HepG2 (cell line): ENCODE data around the gene MYO10. TPM values are rescaled to one million over a fixed set of nuclear protein-coding genes. Genes with fewer than 3 reads are reported as not detected.
A peak's percentile ranks its signal among the peaks of the same experiment; 100 is the strongest.

ENCODE experiments used
- EP300 ChIP-seq, 3 experiments: sonication (generic) in 1 of 3; formaldehyde crosslinking in 1 of 3; IDR thresholded peaks; 2 replicates each; pipeline versions ENCODE4 v1.5.1 to v1.6.1; 2011 to 2020; ENCODE audit warnings: low read depth in 2 of 3, low read length in 2 of 3, borderline replicate concordance in 1 of 3, improper control_type of control experiment in 1 of 3, mild to moderate bottlenecking in 1 of 3, missing genetic modification reagents in 1 of 3, moderate library complexity in 1 of 3
- HES4 ChIP-seq: sonication (generic); formaldehyde crosslinking; IDR thresholded peaks from 2 replicates; pipeline ENCODE4 v1.9.0; 2021; ENCODE audit warnings: mild to moderate bottlenecking, missing genetic modification reagents, borderline replicate concordance
- KDM3A ChIP-seq: IDR thresholded peaks from 2 replicates; pipeline ENCODE4 v1.6.1; 2018; ENCODE audit warnings: low read depth, missing compliant biosample characterization
- KMT2A ChIP-seq: sonication (generic); formaldehyde crosslinking; IDR thresholded peaks from 2 replicates; pipeline ENCODE4 v1.4.0; 2020; ENCODE audit warnings: missing genetic modification reagents
- NFIC ChIP-seq: IDR thresholded peaks from 2 replicates; pipeline ENCODE4 v1.6.1; 2012; ENCODE audit warnings: mild to moderate bottlenecking, low read length, inconsistent platforms
- POGZ ChIP-seq: sonication (generic); formaldehyde crosslinking; IDR thresholded peaks from 2 replicates; pipeline ENCODE4 v1.4.0; 2020; ENCODE audit warnings: mild to moderate bottlenecking, missing genetic modification reagents
- TBX3 ChIP-seq: fragments of 450-650 bp; IDR thresholded peaks from 2 replicates; pipeline ENCODE4 v1.6.1; 2017; ENCODE audit warnings: antibody characterized with exemption, mild to moderate bottlenecking, inconsistent platforms, borderline replicate concordance
- ZNF232 ChIP-seq: sonication (generic); formaldehyde crosslinking; IDR thresholded peaks from 2 replicates; pipeline ENCODE4 v1.4.0; 2020; ENCODE audit warnings: missing genetic modification reagents, borderline replicate concordance
- ZNF383 ChIP-seq: sonication (generic); formaldehyde crosslinking; IDR thresholded peaks from 2 replicates; pipeline ENCODE4 v1.4.0; 2020; ENCODE audit warnings: missing genetic modification reagents, mild to moderate bottlenecking, borderline replicate concordance
- ZNF678 ChIP-seq: sonication (generic); formaldehyde crosslinking; IDR thresholded peaks from 2 replicates; pipeline ENCODE4 v1.4.0; 2020; ENCODE audit warnings: mild to moderate bottlenecking, missing genetic modification reagents
- polyA plus RNA-seq, 8 experiments: library from polyadenylated mRNA; depleted of rRNA in 3 of 8; stranded (reverse) in 7 of 8; unstranded in 1 of 8; fragments of >200 nt; fragmentation: Illumina TruSeq in 4 of 8; extraction: Trizol in 4 of 8; gene quantifications; 2 replicates each; pipeline versions ENCODE4 v1.2.1 to v1.2.3, GENCODE V29; 2011 to 2016; ENCODE audit warnings: low read depth in 4 of 8, missing spikeins in 1 of 8, mixed read lengths in 1 of 8; ENCODE audit not compliant: insufficient read depth in 1 of 8
- total RNA-seq, 5 experiments: library from RNA; depleted of rRNA; stranded (reverse); fragments of >200 nt; fragmentation: Illumina TruSeq; extraction: Trizol; gene quantifications; 2 replicates each; pipeline ENCODE4 v1.2.3, GENCODE V29; 2016; ENCODE audit warnings: low read depth in 1 of 5
- TF ChIP-seq, protein P1 (sequence below): sonication (generic); formaldehyde crosslinking; IDR thresholded peaks from 2 replicates; pipeline ENCODE4 v1.8.0; 2022; ENCODE audit warnings: mild to moderate bottlenecking, missing genetic modification reagents
- TF ChIP-seq, protein P2 (sequence below): conservative IDR thresholded peaks from 2 replicates; pipeline ENCODE4 v1.6.1; 2018; ENCODE audit warnings: missing genetic modification reagents
- TF ChIP-seq, protein P3 (sequence below), 2 experiments: sonication (generic) in 1 of 2; formaldehyde crosslinking in 1 of 2; IDR thresholded peaks; 2 replicates each; pipeline versions ENCODE4 v1.4.0 to v1.6.1; 2016 to 2020; ENCODE audit warnings: borderline replicate concordance in 1 of 2, low read depth in 1 of 2, mild to moderate bottlenecking in 1 of 2, missing genetic modification reagents in 1 of 2
- TF ChIP-seq, protein P4 (sequence below): sonication (generic); formaldehyde crosslinking; IDR thresholded peaks from 2 replicates; pipeline ENCODE4 v1.5.0; 2020; ENCODE audit warnings: missing genetic modification reagents

MYO10 gene
- total and polyA plus RNA-seq, 2 of the 13 experiments (the other 11 are each of a cell fraction or from before 2014, with no cell fraction given), result 4.5 to 14.0 TPM

- TF ChIP-seq, protein P1, sequence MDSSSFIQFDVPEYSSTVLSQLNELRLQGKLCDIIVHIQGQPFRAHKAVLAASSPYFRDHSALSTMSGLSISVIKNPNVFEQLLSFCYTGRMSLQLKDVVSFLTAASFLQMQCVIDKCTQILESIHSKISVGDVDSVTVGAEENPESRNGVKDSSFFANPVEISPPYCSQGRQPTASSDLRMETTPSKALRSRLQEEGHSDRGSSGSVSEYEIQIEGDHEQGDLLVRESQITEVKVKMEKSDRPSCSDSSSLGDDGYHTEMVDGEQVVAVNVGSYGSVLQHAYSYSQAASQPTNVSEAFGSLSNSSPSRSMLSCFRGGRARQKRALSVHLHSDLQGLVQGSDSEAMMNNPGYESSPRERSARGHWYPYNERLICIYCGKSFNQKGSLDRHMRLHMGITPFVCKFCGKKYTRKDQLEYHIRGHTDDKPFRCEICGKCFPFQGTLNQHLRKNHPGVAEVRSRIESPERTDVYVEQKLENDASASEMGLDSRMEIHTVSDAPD, result no peak
- TF ChIP-seq, protein P2, sequence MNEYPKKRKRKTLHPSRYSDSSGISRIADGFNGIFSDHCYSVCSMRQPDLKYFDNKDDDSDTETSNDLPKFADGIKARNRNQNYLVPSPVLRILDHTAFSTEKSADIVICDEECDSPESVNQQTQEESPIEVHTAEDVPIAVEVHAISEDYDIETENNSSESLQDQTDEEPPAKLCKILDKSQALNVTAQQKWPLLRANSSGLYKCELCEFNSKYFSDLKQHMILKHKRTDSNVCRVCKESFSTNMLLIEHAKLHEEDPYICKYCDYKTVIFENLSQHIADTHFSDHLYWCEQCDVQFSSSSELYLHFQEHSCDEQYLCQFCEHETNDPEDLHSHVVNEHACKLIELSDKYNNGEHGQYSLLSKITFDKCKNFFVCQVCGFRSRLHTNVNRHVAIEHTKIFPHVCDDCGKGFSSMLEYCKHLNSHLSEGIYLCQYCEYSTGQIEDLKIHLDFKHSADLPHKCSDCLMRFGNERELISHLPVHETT, result no peak
- TF ChIP-seq KMT2A (CRISPR knock-in tag) (no peak), KDM3A (CRISPR knock-in tag) (no peak), EP300 (IDR thresholded peaks at IDR 0.05; ENCODE audit: low read depth in 2 of 2, low read length in 2 of 2) (peak in 1 of 2 experiments; percentile 92; a peak in 2 of 4 replicates), EP300 (CRISPR knock-in tag; IDR thresholded peaks at IDR 0.05; ENCODE audit: borderline replicate concordance) (peak; percentile 75; the same call in 1 of the 2 replicates), ZNF678 (CRISPR knock-in tag) (no peak), TBX3 (peak; percentile 83; the same call in 1 of the 2 replicates), ZNF383 (no peak), HES4 (CRISPR knock-in tag) (no peak), NFIC (peak; percentile 80; the same call in 1 of the 2 replicates), ZNF232 (CRISPR knock-in tag) (no peak), POGZ (CRISPR knock-in tag) (no peak)
- TF ChIP-seq, protein P3, sequence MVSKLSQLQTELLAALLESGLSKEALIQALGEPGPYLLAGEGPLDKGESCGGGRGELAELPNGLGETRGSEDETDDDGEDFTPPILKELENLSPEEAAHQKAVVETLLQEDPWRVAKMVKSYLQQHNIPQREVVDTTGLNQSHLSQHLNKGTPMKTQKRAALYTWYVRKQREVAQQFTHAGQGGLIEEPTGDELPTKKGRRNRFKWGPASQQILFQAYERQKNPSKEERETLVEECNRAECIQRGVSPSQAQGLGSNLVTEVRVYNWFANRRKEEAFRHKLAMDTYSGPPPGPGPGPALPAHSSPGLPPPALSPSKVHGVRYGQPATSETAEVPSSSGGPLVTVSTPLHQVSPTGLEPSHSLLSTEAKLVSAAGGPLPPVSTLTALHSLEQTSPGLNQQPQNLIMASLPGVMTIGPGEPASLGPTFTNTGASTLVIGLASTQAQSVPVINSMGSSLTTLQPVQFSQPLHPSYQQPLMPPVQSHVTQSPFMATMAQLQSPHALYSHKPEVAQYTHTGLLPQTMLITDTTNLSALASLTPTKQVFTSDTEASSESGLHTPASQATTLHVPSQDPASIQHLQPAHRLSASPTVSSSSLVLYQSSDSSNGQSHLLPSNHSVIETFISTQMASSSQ (IDR thresholded peaks at IDR 0.05; ENCODE audit: low read depth), result peak; percentile 43
- TF ChIP-seq, protein P3 (CRISPR knock-in tag; IDR thresholded peaks at IDR 0.05; ENCODE audit: borderline replicate concordance), result no peak
- TF ChIP-seq, protein P4, sequence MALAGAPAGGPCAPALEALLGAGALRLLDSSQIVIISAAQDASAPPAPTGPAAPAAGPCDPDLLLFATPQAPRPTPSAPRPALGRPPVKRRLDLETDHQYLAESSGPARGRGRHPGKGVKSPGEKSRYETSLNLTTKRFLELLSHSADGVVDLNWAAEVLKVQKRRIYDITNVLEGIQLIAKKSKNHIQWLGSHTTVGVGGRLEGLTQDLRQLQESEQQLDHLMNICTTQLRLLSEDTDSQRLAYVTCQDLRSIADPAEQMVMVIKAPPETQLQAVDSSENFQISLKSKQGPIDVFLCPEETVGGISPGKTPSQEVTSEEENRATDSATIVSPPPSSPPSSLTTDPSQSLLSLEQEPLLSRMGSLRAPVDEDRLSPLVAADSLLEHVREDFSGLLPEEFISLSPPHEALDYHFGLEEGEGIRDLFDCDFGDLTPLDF (CRISPR knock-in tag), result no peak
Measured at GRCh38 chr5:16721151-16722096, 214.7 kb downstream of the MYO10 start (continued).
